ENCODE data around the gene THSD7A.

The THSD7A gene

DNA sequence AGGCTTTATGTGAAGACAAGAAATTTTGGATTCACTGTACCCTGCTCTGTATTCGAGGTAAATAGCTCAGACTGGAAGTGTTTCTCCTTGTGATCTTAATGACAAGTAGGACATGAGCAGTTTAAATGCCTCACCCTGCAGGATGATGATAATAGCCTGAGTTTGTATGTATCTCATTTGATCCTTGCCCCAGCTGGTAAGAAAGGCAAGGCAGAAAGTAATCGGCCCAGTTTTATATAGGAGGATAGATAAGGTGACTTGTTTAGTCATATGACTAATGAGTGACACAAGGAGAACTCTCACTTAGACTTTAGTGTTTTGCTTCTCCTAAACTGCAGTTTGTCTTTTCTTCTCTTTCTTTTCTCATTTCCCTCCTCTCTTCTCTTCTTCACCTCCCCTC lies 485.7 kb downstream of the THSD7A start:
- TF ChIP-seq EZH2phosphoT487 (IDR thresholded peaks at IDR 0.05; ENCODE audit: low read depth): no peak
- TF ChIP-seq, protein P1, sequence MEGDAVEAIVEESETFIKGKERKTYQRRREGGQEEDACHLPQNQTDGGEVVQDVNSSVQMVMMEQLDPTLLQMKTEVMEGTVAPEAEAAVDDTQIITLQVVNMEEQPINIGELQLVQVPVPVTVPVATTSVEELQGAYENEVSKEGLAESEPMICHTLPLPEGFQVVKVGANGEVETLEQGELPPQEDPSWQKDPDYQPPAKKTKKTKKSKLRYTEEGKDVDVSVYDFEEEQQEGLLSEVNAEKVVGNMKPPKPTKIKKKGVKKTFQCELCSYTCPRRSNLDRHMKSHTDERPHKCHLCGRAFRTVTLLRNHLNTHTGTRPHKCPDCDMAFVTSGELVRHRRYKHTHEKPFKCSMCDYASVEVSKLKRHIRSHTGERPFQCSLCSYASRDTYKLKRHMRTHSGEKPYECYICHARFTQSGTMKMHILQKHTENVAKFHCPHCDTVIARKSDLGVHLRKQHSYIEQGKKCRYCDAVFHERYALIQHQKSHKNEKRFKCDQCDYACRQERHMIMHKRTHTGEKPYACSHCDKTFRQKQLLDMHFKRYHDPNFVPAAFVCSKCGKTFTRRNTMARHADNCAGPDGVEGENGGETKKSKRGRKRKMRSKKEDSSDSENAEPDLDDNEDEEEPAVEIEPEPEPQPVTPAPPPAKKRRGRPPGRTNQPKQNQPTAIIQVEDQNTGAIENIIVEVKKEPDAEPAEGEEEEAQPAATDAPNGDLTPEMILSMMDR (IDR thresholded peaks at IDR 0.05; ENCODE audit: low read depth, low read length): no peak
- no peaks in the 10 kb centered on the region for H4K20me1 ChIP-seq (ENCODE audit: insufficient read depth, low read length)
- no peaks in the 10 kb centered on the region for H3K4me1 ChIP-seq (ENCODE audit: low read length)
- H3K79me2 ChIP-seq (ENCODE audit: low read length): no peaks in the 10 kb centered on the region
- no peak overlapping the region for H3K27ac ChIP-seq (ENCODE audit: low read length)
- H3K4me2 ChIP-seq (ENCODE audit: low read length): no peak overlapping the region
- peaks cover 5% of the 10 kb centered on the region; the same call in 1 of the 2 replicates for H3K27me3 ChIP-seq (ENCODE audit: low read depth, low read length)
- no peaks in the 10 kb centered on the region for H3K36me3 ChIP-seq (replicated peaks; ENCODE audit: low read depth, low read length)
- no peak overlapping the region for H2AFZ ChIP-seq (ENCODE audit: low read depth, low read length)
- no peak overlapping the region for H3K4me3 ChIP-seq (ENCODE audit: low read length)
- H3K9me3 ChIP-seq (ENCODE audit: insufficient read depth, low read length): no peaks in the 10 kb centered on the region
- H3K9ac ChIP-seq (ENCODE audit: low read length): no peak overlapping the region

DNA sequence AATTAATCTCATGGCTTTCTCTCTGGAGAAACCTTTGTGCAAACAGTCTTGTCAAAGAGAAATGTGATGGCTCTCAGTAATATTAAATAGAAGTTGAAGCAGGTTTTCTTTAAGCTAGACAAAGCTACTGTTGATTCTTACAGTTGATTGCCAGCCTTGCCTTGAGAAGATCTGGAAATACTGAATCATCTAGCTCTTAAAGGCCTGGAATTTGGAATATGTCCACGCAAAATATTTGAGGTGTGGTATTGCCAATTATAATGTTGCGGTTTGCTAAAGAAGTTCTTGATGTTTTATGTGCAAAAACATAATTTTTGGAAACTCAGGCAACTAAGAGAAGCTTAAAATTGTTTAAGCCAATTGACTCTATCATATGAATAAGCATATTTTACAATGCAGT lies 486.4 kb downstream of the THSD7A start:
- Histone ChIP-seq H3K9ac (ENCODE audit: low read length) (no peak overlapping the region), H2AFZ (ENCODE audit: low read depth, low read length) (no peak overlapping the region), H3K4me3 (ENCODE audit: low read length) (no peak overlapping the region), H3K27ac (ENCODE audit: low read length) (no peak overlapping the region), H3K4me1 (ENCODE audit: low read length) (no peaks in the 10 kb centered on the region), H3K4me2 (ENCODE audit: low read length) (no peak overlapping the region), H4K20me1 (ENCODE audit: insufficient read depth, low read length) (no peaks in the 10 kb centered on the region), H3K9me3 (ENCODE audit: insufficient read depth, low read length) (no peaks in the 10 kb centered on the region), H3K36me3 (replicated peaks; ENCODE audit: low read depth, low read length) (no peaks in the 10 kb centered on the region), H3K79me2 (ENCODE audit: low read length) (no peaks in the 10 kb centered on the region), H3K27me3 (ENCODE audit: low read depth, low read length) (peaks cover 5% of the 10 kb centered on the region; the same call in 1 of the 2 replicates)
- no peak for TF ChIP-seq EZH2phosphoT487 (IDR thresholded peaks at IDR 0.05; ENCODE audit: low read depth)
- TF ChIP-seq, protein P1 (IDR thresholded peaks at IDR 0.05; ENCODE audit: low read depth, low read length): no peak

DNA sequence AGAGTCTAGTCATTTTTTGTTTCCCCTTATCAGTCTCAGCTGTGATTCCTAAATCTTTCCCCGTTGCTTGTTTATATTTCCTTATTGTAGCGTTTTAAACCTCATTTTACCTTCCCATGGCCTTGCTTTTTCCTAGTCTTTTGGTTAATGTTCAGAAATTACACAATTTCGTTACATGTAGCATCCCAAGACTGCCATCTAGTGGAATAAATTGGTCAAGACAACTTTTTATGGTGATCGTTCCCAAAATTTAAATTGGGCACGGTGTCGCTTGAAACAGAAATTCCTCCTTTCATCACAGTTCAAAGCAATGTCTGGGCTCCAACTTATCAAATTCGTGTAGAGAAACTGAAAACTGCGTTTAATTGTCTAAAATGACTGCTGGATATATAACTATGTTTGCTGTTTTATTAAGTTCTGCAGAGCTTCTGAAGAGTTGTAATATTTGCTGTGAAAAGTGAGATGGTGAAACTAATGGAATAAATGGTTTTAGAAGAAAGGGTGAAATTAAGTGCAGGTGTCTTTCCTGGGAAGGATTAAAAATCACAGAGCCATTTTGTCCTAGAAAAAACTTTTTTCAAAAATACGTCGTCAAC lies 488.1 kb downstream of the THSD7A start:
- no peak overlapping the region for H3K27ac ChIP-seq (ENCODE audit: low read length)
- peaks cover 22% of the 10 kb centered on the region; the same call in 1 of the 2 replicates for H3K27me3 ChIP-seq (ENCODE audit: low read depth, low read length)
- H3K4me2 ChIP-seq (ENCODE audit: low read length): peak overlapping the region; percentile 73
- H3K36me3 ChIP-seq (replicated peaks; ENCODE audit: low read depth, low read length): no peaks in the 10 kb centered on the region
- TF ChIP-seq, protein P1 (IDR thresholded peaks at IDR 0.05; ENCODE audit: low read depth, low read length): peak; percentile 64
- no peak for TF ChIP-seq EZH2phosphoT487 (IDR thresholded peaks at IDR 0.05; ENCODE audit: low read depth)
- no peaks in the 10 kb centered on the region for H3K9me3 ChIP-seq (ENCODE audit: insufficient read depth, low read length)
- H3K9ac ChIP-seq (ENCODE audit: low read length): no peak overlapping the region
- no peaks in the 10 kb centered on the region for H4K20me1 ChIP-seq (ENCODE audit: insufficient read depth, low read length)
- H2AFZ ChIP-seq (ENCODE audit: low read depth, low read length): 0 out of 2 replicates have a peak overlapping the region, but pooled peaks have one; percentile 45
- no peaks in the 10 kb centered on the region for H3K79me2 ChIP-seq (ENCODE audit: low read length)
- H3K4me1 ChIP-seq (ENCODE audit: low read length): no peaks in the 10 kb centered on the region
- peak overlapping the region; percentile 55 for H3K4me3 ChIP-seq (ENCODE audit: low read length)

DNA sequence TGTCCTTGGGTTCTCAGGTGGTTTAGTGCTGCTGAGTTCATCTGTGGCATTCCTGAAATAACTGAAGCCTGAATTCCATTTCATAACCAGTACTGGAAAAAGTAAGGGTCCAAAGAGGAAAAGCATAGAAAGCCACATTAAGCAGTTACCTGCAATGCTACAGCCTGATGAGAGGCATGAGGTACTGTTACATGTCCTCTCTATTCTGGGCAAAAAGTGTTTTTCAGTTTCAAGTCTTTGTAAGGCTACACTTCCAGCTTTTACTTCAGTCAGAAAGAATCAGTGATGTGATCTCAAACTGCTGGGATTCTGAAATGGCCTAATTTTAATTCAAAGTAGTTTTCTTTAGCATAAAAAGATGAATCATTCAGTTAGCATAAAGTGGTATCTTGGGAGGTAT lies 488.9 kb downstream of the THSD7A start:
- peaks cover 23% of the 10 kb centered on the region; the same call in 1 of the 2 replicates for H3K27me3 ChIP-seq (ENCODE audit: low read depth, low read length)
- H3K36me3 ChIP-seq (replicated peaks; ENCODE audit: low read depth, low read length): no peaks in the 10 kb centered on the region
- TF ChIP-seq, protein P1 (IDR thresholded peaks at IDR 0.05; ENCODE audit: low read depth, low read length): no peak
- TF ChIP-seq EZH2phosphoT487 (IDR thresholded peaks at IDR 0.05; ENCODE audit: low read depth): no peak
- no peak overlapping the region for H3K4me3 ChIP-seq (ENCODE audit: low read length)
- H3K9me3 ChIP-seq (ENCODE audit: insufficient read depth, low read length): no peaks in the 10 kb centered on the region
- H3K9ac ChIP-seq (ENCODE audit: low read length): no peak overlapping the region
- H3K4me1 ChIP-seq (ENCODE audit: low read length): no peaks in the 10 kb centered on the region
- H4K20me1 ChIP-seq (ENCODE audit: insufficient read depth, low read length): no peaks in the 10 kb centered on the region
- H3K27ac ChIP-seq (ENCODE audit: low read length): no peak overlapping the region
- no peak overlapping the region for H2AFZ ChIP-seq (ENCODE audit: low read depth, low read length)
- H3K79me2 ChIP-seq (ENCODE audit: low read length): no peaks in the 10 kb centered on the region
- no peak overlapping the region for H3K4me2 ChIP-seq (ENCODE audit: low read length)
